Astrocyte (in vitro differentiated cells and primary cell): ENCODE measurements around the gene FEZF1. TPM values are rescaled to one million over a fixed set of nuclear protein-coding genes. Genes with fewer than 3 reads are reported as not detected.

Experiments used
- DNase-seq: peaks from one replicate; pipeline ENCODE4 v3.0.0-alpha.2; 2010; ENCODE audit warnings: low read depth
- FAIRE-seq: peaks from 2 replicates; lab custom pipeline; 2011; peaks lifted over from hg19 to GRCh38; lab: Jason Lieb, UNC
- H2AFZ ChIP-seq: 2 replicates; pipeline ENCODE4 v1.6.0; 2012; ENCODE audit warnings: low read depth, low read length, inconsistent platforms
- H3K27ac ChIP-seq: 2 replicates; pipeline ENCODE4 v1.5.1; 2011; ENCODE audit warnings: low read depth, low read length, inconsistent platforms
- H3K27me3 ChIP-seq: 2 replicates; pipeline ENCODE4 v1.6.0; 2011; ENCODE audit warnings: low read length, inconsistent platforms; ENCODE audit not compliant: insufficient read depth
- H3K36me3 ChIP-seq: 2 replicates; pipeline ENCODE4 v1.5.1; 2011; ENCODE audit warnings: low read length, inconsistent platforms; ENCODE audit not compliant: insufficient read depth
- H3K4me1 ChIP-seq: 2 replicates; pipeline ENCODE4 v1.5.1; 2011; ENCODE audit warnings: low read length, inconsistent platforms; ENCODE audit not compliant: insufficient read depth
- H3K4me2 ChIP-seq: 2 replicates; pipeline ENCODE4 v1.6.0; 2012; ENCODE audit warnings: low read length, inconsistent platforms
- H3K4me3 ChIP-seq: 2 replicates; pipeline ENCODE4 v1.5.1; 2011; ENCODE audit warnings: low read depth, mild to moderate bottlenecking, low read length, inconsistent platforms; ENCODE audit not compliant: insufficient read depth
- H3K79me2 ChIP-seq: 2 replicates; pipeline ENCODE4 v1.6.0; 2012; ENCODE audit warnings: mild to moderate bottlenecking, low read length, inconsistent platforms; ENCODE audit not compliant: insufficient read depth
- H3K9ac ChIP-seq: 2 replicates; pipeline ENCODE4 v1.6.0; 2012; ENCODE audit warnings: mild to moderate bottlenecking, low read length, inconsistent platforms
- H3K9me3 ChIP-seq: 2 replicates; pipeline ENCODE4 v1.5.1; 2012; ENCODE audit warnings: low read depth, mild to moderate bottlenecking, low read length, inconsistent platforms; ENCODE audit not compliant: insufficient read depth
- H4K20me1 ChIP-seq: 2 replicates; pipeline ENCODE4 v1.6.0; 2012; ENCODE audit warnings: low read length, inconsistent platforms; ENCODE audit not compliant: insufficient read depth
- H3K27ac Mint-ChIP-seq: one replicate; pipeline ENCODE4 v1.8.0; 2021; ENCODE audit warnings: mild to moderate bottlenecking, mixed read lengths; ENCODE audit not compliant: unreplicated experiment
- H3K27me3 Mint-ChIP-seq: one replicate; pipeline ENCODE4 v1.8.0; 2021; ENCODE audit warnings: low read depth, mixed read lengths; ENCODE audit not compliant: unreplicated experiment
- H3K36me3 Mint-ChIP-seq: one replicate; pipeline ENCODE4 v1.8.0; 2021; ENCODE audit warnings: low read depth, mixed read lengths; ENCODE audit not compliant: unreplicated experiment
- H3K4me1 Mint-ChIP-seq: one replicate; pipeline ENCODE4 v1.8.0; 2021; ENCODE audit warnings: low read depth, mixed read lengths; ENCODE audit not compliant: unreplicated experiment
- H3K4me3 Mint-ChIP-seq: one replicate; pipeline ENCODE4 v1.8.0; 2021; ENCODE audit warnings: mild to moderate bottlenecking, moderate library complexity, mixed read lengths; ENCODE audit not compliant: unreplicated experiment
- H3K9me3 Mint-ChIP-seq: one replicate; pipeline ENCODE4 v1.8.0; 2021; ENCODE audit warnings: mild to moderate bottlenecking, mixed read lengths; ENCODE audit not compliant: unreplicated experiment
- EZH2 ChIP-seq: IDR thresholded peaks from 2 replicates; pipeline ENCODE4 v1.6.1; 2012; ENCODE audit warnings: mild to moderate bottlenecking, low read length, inconsistent platforms; ENCODE audit not compliant: insufficient read depth
- total RNA-seq: library from RNA; stranded (reverse); gene quantifications from 2 replicates; pipeline ENCODE4 v1.2.1, GENCODE V29; 2021
- TF ChIP-seq, protein P1 (sequence below): IDR thresholded peaks from 2 replicates; pipeline ENCODE4 v1.5.1; 2011; ENCODE audit warnings: low read depth, mild to moderate bottlenecking, inconsistent platforms, low read length, moderate library complexity; ENCODE audit not compliant: insufficient read depth

Gene FEZF1
- total RNA-seq, 1 donor from 2014 or later: 0.61 TPM

- peaks cover 84% of the 10 kb centered on the region for H3K27me3 Mint-ChIP-seq
- Histone ChIP-seq H3K27me3 (peaks cover 98% of the 10 kb centered on the region), H3K4me3 (no peak overlapping the region), H3K9ac (no peak overlapping the region), H3K4me1 (peaks cover 12% of the 10 kb centered on the region), H4K20me1 (peaks cover 13% of the 10 kb centered on the region), H3K27ac (no peak overlapping the region), H3K36me3 (no peaks in the 10 kb centered on the region), H2AFZ (no peak overlapping the region), H3K79me2 (no peaks in the 10 kb centered on the region), H3K9me3 (peaks cover 3% of the 10 kb centered on the region), H3K4me2 (peak overlapping the region; percentile 88)
- H3K4me3 Mint-ChIP-seq: peak overlapping the region; percentile 76
- H3K36me3 Mint-ChIP-seq: no peaks in the 10 kb centered on the region
- peaks cover 4% of the 10 kb centered on the region for H3K9me3 Mint-ChIP-seq
- FAIRE-seq (no peak), DNase-seq (no peak)
- no peak for TF ChIP-seq EZH2
- TF ChIP-seq, protein P1, sequence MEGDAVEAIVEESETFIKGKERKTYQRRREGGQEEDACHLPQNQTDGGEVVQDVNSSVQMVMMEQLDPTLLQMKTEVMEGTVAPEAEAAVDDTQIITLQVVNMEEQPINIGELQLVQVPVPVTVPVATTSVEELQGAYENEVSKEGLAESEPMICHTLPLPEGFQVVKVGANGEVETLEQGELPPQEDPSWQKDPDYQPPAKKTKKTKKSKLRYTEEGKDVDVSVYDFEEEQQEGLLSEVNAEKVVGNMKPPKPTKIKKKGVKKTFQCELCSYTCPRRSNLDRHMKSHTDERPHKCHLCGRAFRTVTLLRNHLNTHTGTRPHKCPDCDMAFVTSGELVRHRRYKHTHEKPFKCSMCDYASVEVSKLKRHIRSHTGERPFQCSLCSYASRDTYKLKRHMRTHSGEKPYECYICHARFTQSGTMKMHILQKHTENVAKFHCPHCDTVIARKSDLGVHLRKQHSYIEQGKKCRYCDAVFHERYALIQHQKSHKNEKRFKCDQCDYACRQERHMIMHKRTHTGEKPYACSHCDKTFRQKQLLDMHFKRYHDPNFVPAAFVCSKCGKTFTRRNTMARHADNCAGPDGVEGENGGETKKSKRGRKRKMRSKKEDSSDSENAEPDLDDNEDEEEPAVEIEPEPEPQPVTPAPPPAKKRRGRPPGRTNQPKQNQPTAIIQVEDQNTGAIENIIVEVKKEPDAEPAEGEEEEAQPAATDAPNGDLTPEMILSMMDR: no peak
- no peak overlapping the region for H3K27ac Mint-ChIP-seq
- H3K4me1 Mint-ChIP-seq: peaks cover 4% of the 10 kb centered on the region
These were observed 4.9 kb upstream of the FEZF1 start for GRCh38 chr7:122309421-122309820.

DNA sequence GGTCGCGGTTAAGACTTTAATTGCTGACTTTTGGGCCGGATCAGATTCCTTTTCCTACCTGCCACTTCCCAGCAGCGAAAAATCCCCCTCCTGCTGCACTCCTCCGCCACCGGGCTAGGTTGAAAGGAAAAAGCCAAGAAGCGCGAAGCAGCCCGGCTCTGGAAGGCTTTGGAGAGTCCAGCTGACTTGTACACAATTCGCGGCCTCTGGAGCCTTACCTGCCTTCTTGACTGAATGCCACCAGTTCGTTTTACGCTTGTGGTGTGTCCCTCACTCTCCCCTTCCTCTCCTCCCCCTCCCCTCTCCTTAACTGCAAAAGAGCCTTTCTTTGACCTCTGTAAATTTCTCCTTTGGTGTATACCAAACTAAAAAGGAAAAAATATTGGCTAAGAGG lies 2.7 kb upstream of the FEZF1 start:
- DNase-seq: no peak
- H3K4me3 Mint-ChIP-seq: no peak overlapping the region
- TF ChIP-seq, protein P1: no peak
- TF ChIP-seq EZH2: no peak
- peaks cover 85% of the 10 kb centered on the region for H3K27me3 Mint-ChIP-seq
- Histone ChIP-seq H3K4me3 (no peak overlapping the region), H3K4me2 (peak overlapping the region; percentile 70), H3K9ac (no peak overlapping the region), H3K36me3 (no peaks in the 10 kb centered on the region), H3K27me3 (peaks cover 97% of the 10 kb centered on the region), H2AFZ (no peak overlapping the region), H3K4me1 (peaks cover 12% of the 10 kb centered on the region), H4K20me1 (peaks cover 13% of the 10 kb centered on the region), H3K79me2 (no peaks in the 10 kb centered on the region), H3K27ac (no peak overlapping the region), H3K9me3 (no peaks in the 10 kb centered on the region)
- FAIRE-seq: no peak
- no peaks in the 10 kb centered on the region for H3K36me3 Mint-ChIP-seq
- no peak overlapping the region for H3K27ac Mint-ChIP-seq
- peaks cover 4% of the 10 kb centered on the region for H3K4me1 Mint-ChIP-seq
- H3K9me3 Mint-ChIP-seq: peaks cover 5% of the 10 kb centered on the region

DNA sequence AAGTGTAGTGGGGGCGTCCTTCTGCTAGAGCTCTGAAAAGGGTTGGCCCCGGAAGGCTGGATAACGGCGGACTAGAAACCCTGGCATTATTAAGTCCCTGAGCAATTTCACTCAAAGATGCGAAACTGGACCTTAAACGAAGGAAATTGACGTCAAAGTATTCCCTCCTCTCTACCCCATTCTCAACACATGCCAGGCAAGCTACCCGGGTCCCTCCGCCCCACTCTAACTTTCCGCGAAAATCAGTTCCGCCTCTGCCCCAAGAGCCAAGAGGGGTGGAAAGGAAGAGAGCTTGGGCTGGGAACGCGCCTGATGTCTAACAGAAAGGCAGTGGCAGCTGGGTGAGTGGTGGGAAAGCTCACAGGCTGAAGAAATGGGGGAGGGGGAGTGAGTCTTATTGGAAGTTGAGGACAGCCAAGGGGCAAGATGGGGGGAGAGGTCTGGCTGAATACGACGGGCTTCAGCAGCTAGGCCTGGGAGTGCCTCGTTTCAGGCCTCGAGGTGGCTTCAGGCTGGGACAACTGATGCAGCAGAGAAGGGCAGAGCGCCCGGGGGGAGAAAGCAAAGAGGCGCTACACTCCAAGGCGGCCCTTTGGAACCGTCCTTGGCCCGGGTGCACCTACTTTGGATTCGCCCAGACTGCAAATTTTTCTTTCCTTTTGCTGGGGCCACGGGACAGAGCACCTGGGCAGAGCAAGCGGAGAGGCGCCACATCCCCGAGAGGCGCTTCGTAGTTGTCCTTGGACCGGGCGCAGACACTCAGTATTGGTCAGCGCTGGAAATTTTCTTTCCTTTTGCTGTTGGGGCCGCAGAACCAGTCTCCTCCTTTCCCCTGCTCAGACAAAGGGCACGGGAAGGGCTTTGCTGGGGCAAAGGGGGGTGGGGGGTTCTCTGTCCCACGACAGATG lies 2.0 kb upstream of the FEZF1 start:
- no peak for TF ChIP-seq EZH2
- Histone ChIP-seq H3K79me2 (no peaks in the 10 kb centered on the region), H3K4me3 (no peak overlapping the region), H4K20me1 (peaks cover 13% of the 10 kb centered on the region), H3K27ac (no peak overlapping the region), H3K9me3 (no peaks in the 10 kb centered on the region), H3K9ac (no peak overlapping the region), H2AFZ (peak overlapping the region; percentile 39), H3K27me3 (peaks cover 97% of the 10 kb centered on the region), H3K36me3 (no peaks in the 10 kb centered on the region), H3K4me2 (peak overlapping the region; percentile 70), H3K4me1 (peaks cover 12% of the 10 kb centered on the region)
- DNase-seq (no peak), FAIRE-seq (no peak)
- Mint-ChIP-seq H3K36me3 (no peaks in the 10 kb centered on the region), H3K9me3 (peaks cover 5% of the 10 kb centered on the region), H3K4me1 (peaks cover 4% of the 10 kb centered on the region), H3K27me3 (peaks cover 84% of the 10 kb centered on the region), H3K27ac (peak overlapping the region; percentile 18), H3K4me3 (no peak overlapping the region)
